Esophagus muscularis mucosa (tissue), 3 donors: ENCODE data around the gene AVL9.

Experiments used
- CTCF ChIP-seq, 3 experiments: fragments of 200-600 bp in 2 of 3; fragments of 450-650 bp in 1 of 3; sonication (generic) in 2 of 3; IDR thresholded peaks; one replicate each; pipeline ENCODE4 v1.5.1; 2017 to 2019; ENCODE audit warnings: antibody characterized with exemption in 3 of 3, mild to moderate bottlenecking in 2 of 3, moderate library complexity in 1 of 3
- POLR2A ChIP-seq: fragments of 450-650 bp; IDR thresholded peaks from one replicate; pipeline ENCODE4 v1.6.1; 2017; ENCODE audit warnings: antibody characterized with exemption, moderate library complexity, mild to moderate bottlenecking, low read depth

GRCh38 chr7:32564542-32564941 lies 69.3 kb downstream of the AVL9 start:
- no peak for TF ChIP-seq CTCF (IDR thresholded peaks at IDR 0.05)
- no peak for TF ChIP-seq POLR2A
